Activated gamma-delta T cell (primary cell): ENCODE measurements around the gene TMEM108.

Source experiments
- DNase-seq: peaks from one replicate; lab custom pipeline; 2025; lab: John Stamatoyannopoulos, UW

Gene TMEM108

DNA sequence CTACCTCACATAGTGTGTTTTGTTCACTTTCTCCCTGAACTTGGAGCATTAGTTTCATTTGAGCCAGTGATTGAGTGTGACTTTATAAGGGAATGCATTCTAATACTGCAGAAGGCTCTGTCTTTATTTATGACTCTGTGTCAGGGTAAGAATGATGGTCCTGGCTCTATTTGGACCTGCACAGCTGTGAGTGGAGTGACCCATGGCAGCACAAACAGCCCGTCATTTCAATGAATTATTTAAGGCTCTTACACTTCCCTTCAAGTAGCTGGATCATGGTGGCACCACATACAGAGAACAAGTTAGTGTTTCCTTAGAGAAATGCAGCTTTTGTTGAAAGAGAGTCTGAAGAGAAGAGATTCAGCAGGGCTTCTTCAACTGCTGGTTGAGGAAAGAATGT lies 16.4 kb downstream of the TMEM108 start:
- DNase-seq: no peak

DNA sequence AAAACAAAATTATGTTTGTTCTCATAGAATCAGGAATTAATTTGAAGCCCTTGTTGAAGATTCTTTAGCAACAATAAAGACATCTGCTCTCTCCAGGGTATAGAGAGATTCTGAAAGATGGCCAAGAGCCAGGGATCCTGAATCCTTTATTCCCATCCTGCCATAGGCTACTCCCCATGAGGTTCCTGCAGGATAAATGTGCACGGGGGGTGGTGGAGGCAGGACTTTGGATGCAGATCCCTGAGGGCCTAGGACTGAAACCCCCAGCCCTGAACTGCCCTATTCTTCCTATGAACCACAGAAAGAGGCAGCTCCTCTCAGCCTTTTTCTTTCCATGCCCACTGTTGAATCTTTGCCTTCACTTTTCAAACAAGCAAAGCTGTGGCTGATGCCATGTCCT lies 17.1 kb downstream of the TMEM108 start:
- DNase-seq: no peak

DNA sequence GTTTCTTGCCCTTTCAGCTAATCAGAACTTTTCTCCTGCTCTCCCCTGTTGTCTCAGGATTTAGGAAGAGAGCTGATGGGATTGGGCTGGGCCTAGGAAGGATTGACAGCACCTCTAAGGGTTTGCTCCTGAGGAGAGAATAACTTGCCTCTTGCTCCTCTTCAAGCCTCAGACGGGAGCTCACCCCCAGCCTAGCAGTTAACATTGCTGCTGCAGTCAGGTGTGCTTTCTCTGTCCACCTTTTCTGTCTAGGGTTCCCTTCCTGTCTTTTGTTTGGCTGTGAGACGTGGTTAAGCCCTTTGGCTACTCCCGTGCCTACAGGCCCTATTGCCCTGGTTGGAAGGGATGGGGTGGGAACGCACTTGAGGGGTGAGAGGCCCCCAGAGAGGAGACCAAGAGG lies 20.1 kb downstream of the TMEM108 start:
- no peak for DNase-seq

DNA sequence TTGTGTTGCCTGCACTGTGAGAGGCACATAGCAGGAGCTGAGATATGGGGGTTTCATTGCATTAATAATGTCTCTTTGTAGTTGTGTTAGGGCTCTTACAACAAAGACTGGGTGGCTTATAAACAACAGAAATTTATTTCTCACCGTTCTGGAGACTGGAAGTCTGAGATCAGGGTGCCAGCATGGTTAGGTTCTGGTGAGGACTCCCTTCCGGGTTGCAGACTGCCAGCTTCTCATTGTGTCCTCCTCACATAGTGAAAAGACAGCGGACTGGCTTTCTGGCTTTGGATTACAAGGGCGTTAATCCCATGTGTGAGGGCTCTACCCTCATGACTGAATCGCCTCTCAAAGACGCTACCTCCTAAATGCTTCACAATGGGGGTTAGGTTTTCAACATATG lies 20.6 kb downstream of the TMEM108 start:
- no peak for DNase-seq

DNA sequence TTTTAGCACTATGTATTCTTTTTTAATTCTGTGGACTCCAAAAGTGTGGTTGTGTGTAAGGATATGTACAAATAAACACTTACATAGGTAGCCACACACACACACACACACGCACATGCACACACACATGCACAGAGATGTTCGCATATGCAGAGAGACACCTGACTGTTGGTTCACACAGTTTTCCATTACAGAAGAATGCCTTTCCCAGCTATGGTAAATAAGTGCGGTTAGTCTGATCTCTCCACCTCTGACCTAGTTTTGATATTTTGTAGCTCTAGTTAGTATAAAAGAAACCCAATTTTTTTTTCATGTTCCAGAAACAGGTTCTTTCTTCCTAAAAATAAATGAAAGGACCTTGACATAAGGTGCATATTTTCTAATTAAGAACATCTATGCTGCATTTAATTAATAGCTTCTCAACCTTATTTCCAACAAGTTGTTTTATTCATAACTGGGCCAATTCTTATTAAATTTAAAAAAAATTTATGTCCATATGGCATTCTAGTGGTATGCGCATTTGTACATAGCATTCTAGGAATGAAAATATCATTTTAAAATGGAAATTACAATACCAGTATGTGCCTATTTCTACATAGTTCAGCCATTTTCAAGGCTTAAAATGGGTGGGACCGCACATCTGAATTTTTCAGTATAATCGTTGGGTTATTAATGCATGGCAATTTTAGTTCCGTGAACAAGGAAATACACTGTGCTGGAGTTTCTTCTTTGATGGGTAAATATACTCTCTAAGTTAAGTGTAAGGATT lies 27.2 kb downstream of the TMEM108 start:
- no peak for DNase-seq

DNA sequence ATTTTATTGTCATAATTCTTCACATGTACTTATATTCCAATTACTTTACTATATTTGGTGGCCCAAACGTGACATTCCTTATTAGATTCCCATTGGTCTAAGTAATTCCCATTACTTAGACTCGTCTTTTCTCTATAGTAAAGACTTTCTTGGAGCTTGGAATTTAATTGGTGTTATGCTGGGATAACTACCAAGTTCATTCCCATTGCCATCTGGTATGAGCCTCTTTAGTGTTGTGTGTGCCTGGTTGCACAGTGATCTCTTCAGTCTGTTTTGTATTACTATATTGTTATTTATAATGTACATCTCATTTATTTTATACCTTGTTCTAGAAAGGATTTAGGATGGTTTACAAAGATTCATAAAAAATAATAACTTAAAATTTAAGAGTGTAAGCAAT lies 27.8 kb downstream of the TMEM108 start:
- no peak for DNase-seq

DNA sequence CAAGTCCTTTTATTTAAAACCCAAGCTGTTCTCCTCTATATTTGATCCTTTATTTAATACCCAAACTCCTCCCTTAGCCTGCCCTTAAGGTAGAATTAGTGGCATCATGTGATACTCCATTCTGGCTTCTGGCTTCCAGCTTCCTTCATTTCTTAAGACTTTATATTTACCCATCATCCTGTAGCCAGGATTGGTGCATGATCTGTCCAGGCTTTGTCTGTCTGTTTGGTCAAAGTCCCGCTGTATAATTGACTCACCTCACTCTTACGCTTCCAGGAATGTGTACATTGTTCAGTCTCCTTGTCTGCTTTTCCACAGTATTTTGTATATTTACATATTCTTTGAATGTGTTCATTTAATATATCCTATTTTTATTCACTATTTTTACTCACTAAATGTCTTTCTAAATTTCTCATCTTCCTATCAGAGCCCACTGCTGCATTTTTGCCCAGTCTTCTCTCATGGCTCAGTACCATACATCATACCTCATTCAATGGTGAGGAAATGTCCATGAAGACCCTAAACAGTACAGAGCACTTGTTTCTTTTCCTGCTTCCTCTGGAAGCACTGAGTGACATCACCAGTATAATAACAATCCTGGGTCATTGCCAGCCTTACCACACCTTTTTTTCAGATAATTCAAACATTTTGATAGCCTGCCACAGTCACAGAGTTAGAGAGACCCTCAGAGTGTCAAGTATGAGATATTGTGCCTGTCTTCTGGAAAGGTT lies 31.5 kb downstream of the TMEM108 start:
- DNase-seq: no peak

DNA sequence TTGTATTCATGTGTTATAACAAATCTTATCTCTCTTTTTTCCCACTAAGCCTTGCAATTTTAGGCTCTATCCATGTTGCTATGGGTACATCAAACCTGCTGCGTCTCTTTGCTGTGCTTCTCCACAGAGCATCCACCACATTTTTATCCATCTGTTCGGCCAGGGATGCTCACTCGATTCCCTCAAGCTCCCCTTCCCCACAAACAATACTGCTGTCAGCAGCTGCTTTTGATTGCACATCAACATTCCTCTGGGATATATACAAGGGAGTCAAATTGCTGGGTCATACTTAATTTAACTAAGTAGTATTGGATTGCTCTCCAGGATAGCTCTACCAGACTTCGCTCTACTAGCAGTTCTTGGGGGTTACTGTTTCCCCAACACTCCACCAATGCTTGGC lies 36.8 kb downstream of the TMEM108 start:
- no peak for DNase-seq

DNA sequence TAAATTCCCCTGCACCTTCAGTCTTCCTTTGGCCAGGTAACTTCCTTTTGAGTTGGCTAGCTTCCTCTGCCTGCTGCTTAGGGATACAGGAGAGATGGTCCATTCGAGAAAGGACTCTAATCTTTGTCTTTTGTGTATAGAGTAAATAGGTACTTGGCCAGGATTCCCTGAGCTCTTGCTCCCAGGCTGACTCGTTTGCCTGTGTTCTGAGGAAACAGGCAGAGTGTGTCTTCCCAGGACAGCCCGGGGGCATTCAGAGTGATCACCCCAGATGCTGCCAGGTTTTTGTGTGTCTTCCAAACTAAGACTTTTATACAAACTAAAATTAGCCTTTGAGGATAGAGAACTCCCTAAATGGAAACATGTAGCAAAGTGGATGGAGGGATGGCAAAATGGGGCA lies 39.5 kb downstream of the TMEM108 start:
- no peak for DNase-seq

DNA sequence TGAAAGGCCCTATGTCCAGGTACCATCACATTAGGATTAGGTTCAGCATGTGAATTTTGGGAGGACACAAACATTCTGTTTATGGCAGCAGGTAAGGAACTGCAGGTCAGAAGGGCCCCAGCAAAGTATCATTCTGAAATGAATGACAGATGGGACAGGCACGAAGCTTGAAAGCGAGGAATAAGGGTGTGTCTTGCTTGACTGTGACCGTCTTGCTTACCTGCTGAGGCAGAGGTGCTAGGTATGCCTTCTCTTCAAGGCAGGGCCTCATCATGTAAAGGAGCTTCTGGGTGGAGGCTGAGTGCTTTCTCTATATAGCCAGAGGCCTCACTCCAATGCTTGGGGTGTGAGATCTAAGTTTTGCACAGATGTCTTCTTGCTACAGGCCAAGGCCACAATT lies 41.4 kb downstream of the TMEM108 start:
- no peak for DNase-seq

DNA sequence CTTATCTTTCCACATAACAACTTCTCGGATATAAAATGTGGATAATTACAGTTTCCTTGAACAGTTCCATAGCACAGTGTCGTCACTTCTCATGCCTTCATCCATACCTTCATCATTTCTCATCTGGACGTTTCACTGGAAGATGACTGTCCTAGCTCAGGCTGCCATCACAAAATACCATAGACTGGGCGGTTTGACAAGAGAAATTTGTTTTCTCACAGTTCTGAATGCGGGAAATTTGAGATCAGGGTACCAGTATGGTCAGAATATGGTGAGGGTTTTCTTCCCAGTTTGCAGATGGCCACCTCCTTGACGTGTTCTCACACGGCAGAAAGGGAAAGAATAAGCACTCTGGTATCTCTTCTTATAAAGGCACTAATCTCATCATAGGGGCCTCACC lies 42.8 kb downstream of the TMEM108 start:
- DNase-seq: no peak

DNA sequence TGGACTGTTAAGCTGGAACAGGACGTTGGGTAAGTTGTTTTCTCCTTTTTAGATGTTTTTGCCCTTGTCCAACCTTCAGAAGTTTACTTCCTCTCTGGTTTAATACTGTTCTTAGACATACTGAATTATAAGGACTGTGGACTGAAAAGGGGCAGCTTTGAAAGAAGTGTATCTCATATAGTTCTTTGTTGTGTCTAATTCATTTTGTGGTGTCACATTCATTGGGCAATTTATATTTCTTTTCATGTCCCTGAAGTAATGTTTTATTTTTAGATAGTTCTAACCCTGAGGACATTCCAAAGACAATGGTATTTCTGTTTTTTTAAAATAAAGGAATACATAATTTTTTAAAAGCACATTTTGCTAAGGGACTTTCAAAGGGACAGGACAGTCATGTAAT lies 45.2 kb downstream of the TMEM108 start:
- DNase-seq: no peak

DNA sequence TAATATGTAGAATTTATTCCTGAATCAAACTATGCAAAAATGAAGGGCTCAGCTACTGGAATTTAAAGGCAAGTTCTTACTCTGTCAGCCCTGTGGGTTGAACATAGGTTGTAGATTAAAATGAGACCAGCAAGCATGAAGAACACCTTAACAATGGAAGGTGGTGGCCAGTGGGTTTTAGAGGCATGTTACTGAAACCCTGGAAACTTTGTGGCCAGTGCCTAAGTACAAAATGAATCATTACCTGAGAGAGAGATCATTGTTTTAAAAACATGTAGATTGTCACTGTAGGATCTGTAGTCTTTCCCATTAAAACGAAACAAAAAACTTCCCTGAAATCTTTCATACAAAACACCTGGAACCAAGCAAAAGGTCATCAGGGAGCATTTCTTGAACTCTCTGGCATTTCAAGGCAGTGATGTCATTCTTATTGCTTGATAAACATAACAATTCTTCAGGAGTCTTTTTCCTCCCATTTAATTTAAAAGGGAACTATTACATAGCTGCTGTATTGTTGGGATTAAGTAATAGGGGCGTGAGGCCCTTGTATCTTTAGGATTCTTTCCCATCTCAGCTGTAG lies 51.8 kb downstream of the TMEM108 start:
- DNase-seq: no peak

DNA sequence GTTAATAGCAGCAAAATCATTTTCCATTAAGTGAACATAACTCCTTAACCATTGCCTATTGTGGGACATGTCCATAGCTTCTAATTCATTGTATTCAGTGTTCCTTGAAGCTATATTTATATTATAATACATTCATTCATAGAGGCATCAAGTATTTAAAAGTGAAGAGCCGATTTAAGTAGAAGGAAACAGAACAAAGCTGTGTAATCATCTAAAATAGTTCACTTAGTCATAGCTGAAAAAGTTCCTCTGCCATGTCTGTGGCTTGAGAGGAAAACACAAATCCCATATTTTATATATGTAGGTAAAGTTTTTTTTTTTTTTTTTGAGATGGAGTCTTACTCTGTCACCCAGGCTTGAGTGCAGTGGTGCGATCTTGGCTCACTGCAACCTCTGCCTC lies 54.5 kb downstream of the TMEM108 start:
- DNase-seq: no peak

DNA sequence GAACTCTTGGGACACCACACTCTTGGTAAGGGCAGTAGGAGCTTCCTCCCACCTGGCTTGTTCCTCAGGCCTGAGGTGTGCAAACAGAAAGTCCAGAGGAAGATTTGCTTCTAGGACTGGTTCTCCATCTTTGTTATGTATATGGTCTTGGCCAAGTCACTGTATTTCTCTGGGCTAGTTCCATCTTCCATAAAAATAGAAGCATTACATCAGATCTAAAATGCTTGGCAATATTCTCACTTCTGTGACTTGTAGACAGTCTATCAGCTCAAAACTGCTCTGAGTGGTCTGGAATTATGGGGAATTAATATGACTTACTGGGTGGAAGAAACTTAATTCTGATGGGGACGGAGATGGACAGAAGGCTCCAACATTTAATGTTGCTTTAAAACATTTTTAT lies 55.2 kb downstream of the TMEM108 start:
- DNase-seq: no peak

DNA sequence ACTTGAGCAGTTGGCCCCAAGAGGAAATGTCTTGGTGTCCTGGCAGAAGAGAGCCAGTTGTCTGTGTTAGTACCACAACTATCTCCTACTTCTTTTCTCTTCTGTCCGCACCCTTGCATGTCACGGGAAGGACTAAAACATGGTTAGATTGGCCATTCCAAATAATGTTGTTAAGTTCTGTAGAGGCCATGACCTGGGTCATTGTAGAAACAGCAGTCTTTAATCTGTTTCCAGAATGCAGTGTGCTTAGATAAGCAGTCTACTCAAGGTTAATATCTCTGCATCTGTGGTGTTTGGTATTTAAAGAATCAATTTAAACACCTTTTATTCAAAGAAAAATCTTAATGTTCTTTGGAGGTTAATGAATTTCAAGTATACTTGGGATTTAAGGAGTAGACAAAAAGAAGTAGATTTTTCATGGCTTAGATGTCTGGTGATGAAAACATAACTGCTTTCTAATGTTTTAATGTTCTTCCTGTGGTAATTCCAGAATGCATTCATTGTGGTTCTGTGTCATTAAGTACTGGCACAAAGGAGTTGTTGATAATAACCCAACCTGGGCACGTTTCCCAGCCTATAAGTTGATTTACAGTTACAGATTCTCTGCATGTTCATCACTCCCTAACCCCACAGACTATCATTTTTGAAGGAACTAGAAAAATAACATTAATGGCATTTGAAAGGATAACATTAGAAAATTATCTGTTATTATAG lies 58.9 kb downstream of the TMEM108 start:
- DNase-seq: no peak

DNA sequence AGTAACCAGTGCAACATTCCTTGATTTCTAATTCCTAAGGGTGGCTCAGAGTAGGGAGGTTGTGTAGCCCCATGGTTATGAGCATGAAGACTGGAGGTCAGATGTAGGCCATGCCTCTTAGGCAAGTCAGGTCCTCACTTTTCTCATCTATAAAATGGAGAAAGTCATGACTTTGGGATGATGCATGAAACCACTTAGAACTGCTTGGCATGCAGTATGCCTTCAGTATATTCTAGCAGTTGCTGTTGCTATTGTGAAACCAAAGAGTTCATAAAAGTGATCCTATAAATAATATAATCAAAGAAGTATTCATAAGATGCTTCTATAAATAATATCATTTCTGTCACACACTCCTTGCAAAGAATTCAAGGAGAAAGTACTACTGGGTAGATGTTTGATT lies 65.5 kb downstream of the TMEM108 start:
- DNase-seq: no peak

DNA sequence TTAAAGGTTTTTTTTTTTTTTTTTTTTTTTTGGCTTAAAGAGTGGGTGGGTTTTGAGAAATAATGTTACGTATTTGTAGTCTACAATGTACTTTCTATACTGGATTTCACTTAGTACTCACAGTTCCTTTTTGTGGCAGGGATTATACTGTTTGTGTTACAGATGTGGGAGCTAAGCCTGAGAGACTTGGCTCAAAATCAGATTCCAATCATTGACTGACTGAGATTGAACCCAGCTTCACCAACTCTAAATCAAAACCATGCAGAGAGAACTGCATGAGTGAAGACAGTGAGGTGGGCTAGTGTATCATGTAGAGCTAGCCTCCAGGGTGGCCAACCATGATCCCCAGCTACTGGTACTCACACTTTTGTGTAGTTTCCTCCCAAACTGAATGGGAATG lies 68.0 kb downstream of the TMEM108 start:
- DNase-seq: no peak

DNA sequence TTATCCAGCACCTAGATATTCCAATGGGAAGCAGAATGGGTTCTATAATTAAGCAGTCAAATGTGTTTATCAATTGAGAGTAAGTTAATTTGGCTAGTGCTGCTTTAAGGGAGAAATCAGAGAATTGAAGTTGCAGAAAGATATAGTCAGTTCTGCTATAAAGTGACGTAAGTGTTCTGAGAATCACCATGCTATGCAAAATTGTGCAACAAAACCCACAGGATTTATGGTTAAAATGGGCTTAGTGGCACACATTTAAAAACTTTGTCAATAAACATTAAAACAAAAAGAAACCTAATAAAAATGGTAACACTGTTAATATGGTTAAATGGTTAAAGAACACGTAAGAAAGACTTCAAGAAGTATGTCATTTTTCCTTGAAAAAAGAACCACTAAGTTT lies 74.5 kb downstream of the TMEM108 start:
- no peak for DNase-seq

DNA sequence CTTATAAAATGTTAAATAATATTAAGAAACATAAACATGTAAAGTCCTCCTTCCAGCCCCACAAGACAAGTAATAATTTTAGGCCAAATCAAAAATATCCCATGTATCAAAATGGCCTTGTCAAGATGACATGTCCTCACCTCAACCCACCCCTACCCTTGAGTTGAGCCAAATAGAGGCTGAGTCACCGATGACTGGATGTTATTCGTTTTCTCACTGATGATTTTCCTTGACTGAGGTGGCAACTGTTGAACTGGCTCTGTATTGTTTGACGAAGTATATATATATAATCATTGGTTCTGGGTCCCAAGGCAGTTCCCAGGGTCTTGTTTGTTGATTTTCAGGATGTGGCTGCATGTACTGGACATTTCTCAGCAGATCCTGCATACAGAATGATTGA lies 75.3 kb downstream of the TMEM108 start:
- DNase-seq: no peak

DNA sequence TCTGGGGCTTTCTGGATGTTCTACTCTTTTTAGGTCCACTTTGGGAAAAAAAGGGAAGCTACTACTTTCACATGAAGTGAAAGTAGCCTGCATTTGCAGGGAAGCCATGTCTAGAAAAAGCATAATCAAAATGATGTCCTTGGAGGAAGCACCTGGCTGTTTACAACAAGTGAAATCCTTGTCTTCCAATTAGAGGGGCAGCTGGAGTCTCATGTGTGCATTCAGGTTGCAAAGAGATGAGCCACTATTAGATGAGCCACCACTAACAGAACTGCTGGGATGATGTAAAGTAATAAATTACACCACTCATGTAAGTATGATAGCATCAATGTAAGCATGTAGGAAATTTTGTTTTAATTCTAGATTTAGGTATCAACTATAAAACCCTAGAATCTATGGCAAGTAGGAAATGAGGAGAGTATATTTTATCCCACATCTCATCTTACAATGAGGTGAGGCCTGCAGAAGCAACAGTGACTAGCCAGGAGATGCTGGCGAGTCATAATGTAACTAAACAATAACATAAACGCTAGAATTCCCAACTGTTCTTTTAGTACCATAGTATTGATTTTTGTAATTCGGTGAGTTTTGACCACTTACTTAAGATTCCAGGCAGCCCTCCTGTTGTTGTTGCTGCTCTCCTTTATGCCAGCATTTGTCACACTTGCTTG lies 75.9 kb downstream of the TMEM108 start:
- DNase-seq: no peak

DNA sequence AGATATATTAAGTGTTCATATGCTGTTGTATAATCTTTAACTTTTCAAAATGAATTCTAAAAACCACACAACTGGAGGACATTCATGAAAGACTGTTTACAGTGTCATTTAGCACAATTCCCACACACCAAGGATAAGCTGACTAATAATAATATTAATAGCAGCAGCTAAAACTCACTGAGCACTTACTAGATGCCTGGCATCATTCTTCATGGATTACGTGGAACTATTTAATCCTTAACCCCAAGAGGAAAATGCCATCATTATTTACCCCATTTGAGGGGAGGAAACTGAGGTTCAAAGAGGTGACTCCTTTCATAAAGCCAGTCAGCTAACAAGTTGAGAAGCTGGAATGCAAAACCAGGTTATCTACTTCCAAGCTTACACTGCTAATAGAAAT lies 77.0 kb downstream of the TMEM108 start:
- no peak for DNase-seq
